PFSK-1 (cell line): ENCODE measurements around the gene EXOC4.

Source experiments
- POLR2AphosphoS5 ChIP-seq: IDR thresholded peaks from 2 replicates; pipeline ENCODE4 v1.6.1; 2012; ENCODE audit warnings: low read depth, mild to moderate bottlenecking, control low read depth, low read length, moderate library complexity
- REST ChIP-seq, 2 experiments: IDR thresholded peaks; 2 replicates each; pipeline versions ENCODE4 v1.6.1 to v1.8.0; 2011 to 2012; ENCODE audit warnings: low read depth in 2 of 2, low read length in 2 of 2, control low read depth in 1 of 2, inconsistent platforms in 1 of 2, mild to moderate bottlenecking in 1 of 2, moderate library complexity in 1 of 2; ENCODE audit not compliant: insufficient read depth in 1 of 2
- SIN3A ChIP-seq: IDR thresholded peaks from 2 replicates; pipeline ENCODE4 v1.6.1; 2012; ENCODE audit warnings: mild to moderate bottlenecking, low read length, moderate library complexity, borderline replicate concordance; ENCODE audit not compliant: insufficient read depth

GRCh38 chr7:134051020-134051419 lies 798.1 kb downstream of the EXOC4 start:
- TF ChIP-seq POLR2AphosphoS5 (no peak), SIN3A (no peak), REST (IDR thresholded peaks at IDR 0.05; ENCODE audit: insufficient read depth in 1 of 2, low read depth in 2 of 2, low read length in 2 of 2) (no peak)
